HepG2 (cell line): ENCODE measurements around the gene EIF6. TPM values are rescaled to one million over a fixed set of nuclear protein-coding genes. Genes with fewer than 3 reads are reported as not detected.

Experiments used
- MED1 ChIP-seq: sonication (generic); formaldehyde crosslinking; IDR thresholded peaks from 2 replicates; pipeline ENCODE4 v1.4.0; 2020; ENCODE audit warnings: missing genetic modification reagents
- RXRB ChIP-seq: IDR thresholded peaks from 2 replicates; pipeline ENCODE4 v1.6.1; 2016; ENCODE audit warnings: borderline replicate concordance, missing genetic modification reagents, missing compliant biosample characterization
- SMARCE1 ChIP-seq: fragments of 450-650 bp; IDR thresholded peaks from 2 replicates; pipeline ENCODE4 v1.6.1; 2017; ENCODE audit warnings: borderline replicate concordance
- TCF7L2 ChIP-seq: IDR thresholded peaks from 2 replicates; pipeline ENCODE4 v1.6.1; 2011; ENCODE audit warnings: mild to moderate bottlenecking, low read depth, low read length, moderate library complexity
- ZNF451 ChIP-seq: sonication (generic); formaldehyde crosslinking; IDR thresholded peaks from 2 replicates; pipeline ENCODE4 v1.5.0; 2020; ENCODE audit warnings: mild to moderate bottlenecking, missing genetic modification reagents
- ZNF547 ChIP-seq: sonication (generic); formaldehyde crosslinking; IDR thresholded peaks from 2 replicates; pipeline ENCODE4 v1.5.1; 2020; ENCODE audit warnings: mild to moderate bottlenecking, missing genetic modification reagents
- ZNF557 ChIP-seq: sonication (generic); formaldehyde crosslinking; IDR thresholded peaks from 2 replicates; pipeline ENCODE4 v1.4.0; 2020; ENCODE audit warnings: missing genetic modification reagents
- ZNF776 ChIP-seq: sonication (generic); formaldehyde crosslinking; IDR thresholded peaks from 2 replicates; pipeline ENCODE4 v1.4.0; 2020; ENCODE audit warnings: mild to moderate bottlenecking, missing genetic modification reagents
- polyA plus RNA-seq, 8 experiments: library from polyadenylated mRNA; depleted of rRNA in 3 of 8; stranded (reverse) in 7 of 8; unstranded in 1 of 8; fragments of >200 nt; fragmentation: Illumina TruSeq in 4 of 8; extraction: Trizol in 4 of 8; gene quantifications; 2 replicates each; pipeline versions ENCODE4 v1.2.1 to v1.2.3, GENCODE V29; 2011 to 2016; ENCODE audit warnings: low read depth in 4 of 8, missing spikeins in 1 of 8, mixed read lengths in 1 of 8; ENCODE audit not compliant: insufficient read depth in 1 of 8
- total RNA-seq, 5 experiments: library from RNA; depleted of rRNA; stranded (reverse); fragments of >200 nt; fragmentation: Illumina TruSeq; extraction: Trizol; gene quantifications; 2 replicates each; pipeline ENCODE4 v1.2.3, GENCODE V29; 2016; ENCODE audit warnings: low read depth in 1 of 5
- TF ChIP-seq, protein P1 (sequence below): sonication (generic); formaldehyde crosslinking; IDR thresholded peaks from 2 replicates; pipeline ENCODE4 v1.5.0; 2020; ENCODE audit warnings: mild to moderate bottlenecking, missing genetic modification reagents, borderline replicate concordance
- TF ChIP-seq, protein P2 (sequence below): sonication (generic); formaldehyde crosslinking; IDR thresholded peaks from 2 replicates; pipeline ENCODE4 v1.5.1; 2020; ENCODE audit warnings: mild to moderate bottlenecking, missing genetic modification reagents
- TF ChIP-seq, protein P3 (sequence below): IDR thresholded peaks from 2 replicates; pipeline ENCODE4 v1.6.1; 2016; ENCODE audit warnings: mild to moderate bottlenecking
- TF ChIP-seq, protein P4 (sequence below): sonication (generic); formaldehyde crosslinking; IDR thresholded peaks from 2 replicates; pipeline ENCODE4 v1.5.1; 2020; ENCODE audit warnings: missing genetic modification reagents, mild to moderate bottlenecking, borderline replicate concordance
- TF ChIP-seq, protein P5 (sequence below): sonication (generic); formaldehyde crosslinking; IDR thresholded peaks from 2 replicates; pipeline ENCODE4 v1.5.0; 2020; ENCODE audit warnings: missing genetic modification reagents
- TF ChIP-seq, protein P6 (sequence below): sonication (generic); formaldehyde crosslinking; IDR thresholded peaks from 2 replicates; pipeline ENCODE4 v1.4.0; 2020; ENCODE audit warnings: missing genetic modification reagents, mild to moderate bottlenecking, borderline replicate concordance

EIF6 gene
- total and polyA plus RNA-seq, 2 of the 13 experiments (the other 11 are each of a cell fraction or from before 2014, with no cell fraction given), result 462 to 466 TPM

DNA sequence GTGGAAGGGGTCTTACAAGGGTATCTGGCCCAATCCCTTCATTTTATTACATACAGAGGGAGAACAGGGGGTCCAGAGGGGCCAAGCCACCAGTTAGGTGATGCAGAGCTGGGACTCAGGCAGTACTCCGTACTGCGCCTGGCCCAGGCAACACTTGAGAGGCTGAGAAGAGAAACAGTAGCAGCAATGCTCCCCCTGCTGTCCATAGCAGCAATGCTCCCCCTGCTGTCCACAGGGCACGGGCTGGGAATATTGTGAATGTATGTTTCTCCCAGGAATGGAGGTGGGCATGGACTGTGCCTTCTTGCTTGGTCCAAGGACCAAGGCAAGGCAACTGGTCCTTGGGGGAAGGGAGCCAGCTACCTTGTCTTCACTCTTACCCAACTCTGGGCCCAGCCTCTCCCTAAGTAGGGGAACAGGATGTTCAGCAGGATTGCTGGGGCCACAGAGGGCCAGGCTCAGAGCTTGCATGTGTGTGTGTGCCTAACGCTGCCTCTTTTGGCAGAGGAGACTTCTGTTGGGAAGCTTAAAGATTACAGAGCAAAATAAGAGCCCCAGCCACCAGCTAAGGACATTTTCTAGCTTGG is 22.5 kb upstream of the EIF6 start (continued):
- TF ChIP-seq, protein P1, sequence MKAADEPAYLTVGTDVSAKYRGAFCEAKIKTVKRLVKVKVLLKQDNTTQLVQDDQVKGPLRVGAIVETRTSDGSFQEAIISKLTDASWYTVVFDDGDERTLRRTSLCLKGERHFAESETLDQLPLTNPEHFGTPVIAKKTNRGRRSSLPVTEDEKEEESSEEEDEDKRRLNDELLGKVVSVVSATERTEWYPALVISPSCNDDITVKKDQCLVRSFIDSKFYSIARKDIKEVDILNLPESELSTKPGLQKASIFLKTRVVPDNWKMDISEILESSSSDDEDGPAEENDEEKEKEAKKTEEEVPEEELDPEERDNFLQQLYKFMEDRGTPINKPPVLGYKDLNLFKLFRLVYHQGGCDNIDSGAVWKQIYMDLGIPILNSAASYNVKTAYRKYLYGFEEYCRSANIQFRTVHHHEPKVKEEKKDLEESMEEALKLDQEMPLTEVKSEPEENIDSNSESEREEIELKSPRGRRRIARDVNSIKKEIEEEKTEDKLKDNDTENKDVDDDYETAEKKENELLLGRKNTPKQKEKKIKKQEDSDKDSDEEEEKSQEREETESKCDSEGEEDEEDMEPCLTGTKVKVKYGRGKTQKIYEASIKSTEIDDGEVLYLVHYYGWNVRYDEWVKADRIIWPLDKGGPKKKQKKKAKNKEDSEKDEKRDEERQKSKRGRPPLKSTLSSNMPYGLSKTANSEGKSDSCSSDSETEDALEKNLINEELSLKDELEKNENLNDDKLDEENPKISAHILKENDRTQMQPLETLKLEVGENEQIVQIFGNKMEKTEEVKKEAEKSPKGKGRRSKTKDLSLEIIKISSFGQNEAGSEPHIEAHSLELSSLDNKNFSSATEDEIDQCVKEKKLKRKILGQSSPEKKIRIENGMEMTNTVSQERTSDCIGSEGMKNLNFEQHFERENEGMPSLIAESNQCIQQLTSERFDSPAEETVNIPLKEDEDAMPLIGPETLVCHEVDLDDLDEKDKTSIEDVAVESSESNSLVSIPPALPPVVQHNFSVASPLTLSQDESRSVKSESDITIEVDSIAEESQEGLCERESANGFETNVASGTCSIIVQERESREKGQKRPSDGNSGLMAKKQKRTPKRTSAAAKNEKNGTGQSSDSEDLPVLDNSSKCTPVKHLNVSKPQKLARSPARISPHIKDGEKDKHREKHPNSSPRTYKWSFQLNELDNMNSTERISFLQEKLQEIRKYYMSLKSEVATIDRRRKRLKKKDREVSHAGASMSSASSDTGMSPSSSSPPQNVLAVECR, result peak; percentile 67; the same call in 1 of the 2 replicates
- TF ChIP-seq ZNF547 (0 out of 2 replicates have a peak, but pooled peaks have one; percentile 35), MED1 (no peak), ZNF557 (CRISPR knock-in tag) (no peak), ZNF451 (CRISPR knock-in tag) (no peak), ZNF776 (0 out of 2 replicates have a peak, but pooled peaks have one; percentile 51), RXRB (CRISPR knock-in tag) (0 out of 2 replicates have a peak, but pooled peaks have one; percentile 13), TCF7L2 (no peak), SMARCE1 (no peak)
- TF ChIP-seq, protein P2, sequence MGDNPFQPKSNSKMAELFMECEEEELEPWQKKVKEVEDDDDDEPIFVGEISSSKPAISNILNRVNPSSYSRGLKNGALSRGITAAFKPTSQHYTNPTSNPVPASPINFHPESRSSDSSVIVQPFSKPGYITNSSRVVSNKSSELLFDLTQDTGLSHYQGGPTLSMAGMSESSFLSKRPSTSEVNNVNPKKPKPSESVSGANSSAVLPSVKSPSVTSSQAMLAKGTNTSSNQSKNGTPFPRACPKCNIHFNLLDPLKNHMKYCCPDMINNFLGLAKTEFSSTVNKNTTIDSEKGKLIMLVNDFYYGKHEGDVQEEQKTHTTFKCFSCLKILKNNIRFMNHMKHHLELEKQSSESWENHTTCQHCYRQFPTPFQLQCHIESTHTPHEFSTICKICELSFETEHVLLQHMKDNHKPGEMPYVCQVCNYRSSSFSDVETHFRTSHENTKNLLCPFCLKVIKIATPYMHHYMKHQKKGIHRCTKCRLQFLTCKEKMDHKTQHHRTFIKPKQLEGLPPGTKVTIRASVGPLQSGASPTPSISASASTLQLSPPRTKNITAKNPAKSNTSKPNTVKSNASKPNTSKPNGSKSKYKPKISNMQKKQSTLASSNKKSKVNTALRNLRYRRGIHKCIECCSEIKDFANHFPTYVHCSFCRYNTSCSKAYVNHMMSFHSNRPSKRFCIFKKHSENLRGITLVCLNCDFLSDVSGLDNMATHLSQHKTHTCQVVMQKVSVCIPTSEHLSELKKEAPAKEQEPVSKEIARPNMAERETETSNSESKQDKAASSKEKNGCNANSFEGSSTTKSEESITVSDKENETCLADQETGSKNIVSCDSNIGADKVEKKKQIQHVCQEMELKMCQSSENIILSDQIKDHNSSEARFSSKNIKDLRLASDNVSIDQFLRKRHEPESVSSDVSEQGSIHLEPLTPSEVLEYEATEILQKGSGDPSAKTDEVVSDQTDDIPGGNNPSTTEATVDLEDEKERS (CRISPR knock-in tag), result no peak
- TF ChIP-seq, protein P3, sequence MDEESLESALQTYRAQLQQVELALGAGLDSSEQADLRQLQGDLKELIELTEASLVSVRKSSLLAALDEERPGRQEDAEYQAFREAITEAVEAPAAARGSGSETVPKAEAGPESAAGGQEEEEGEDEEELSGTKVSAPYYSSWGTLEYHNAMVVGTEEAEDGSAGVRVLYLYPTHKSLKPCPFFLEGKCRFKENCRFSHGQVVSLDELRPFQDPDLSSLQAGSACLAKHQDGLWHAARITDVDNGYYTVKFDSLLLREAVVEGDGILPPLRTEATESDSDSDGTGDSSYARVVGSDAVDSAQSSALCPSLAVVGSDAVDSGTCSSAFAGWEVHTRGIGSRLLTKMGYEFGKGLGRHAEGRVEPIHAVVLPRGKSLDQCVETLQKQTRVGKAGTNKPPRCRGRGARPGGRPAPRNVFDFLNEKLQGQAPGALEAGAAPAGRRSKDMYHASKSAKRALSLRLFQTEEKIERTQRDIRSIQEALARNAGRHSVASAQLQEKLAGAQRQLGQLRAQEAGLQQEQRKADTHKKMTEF, result peak; percentile 61; the same call in 1 of the 2 replicates
- TF ChIP-seq, protein P4, sequence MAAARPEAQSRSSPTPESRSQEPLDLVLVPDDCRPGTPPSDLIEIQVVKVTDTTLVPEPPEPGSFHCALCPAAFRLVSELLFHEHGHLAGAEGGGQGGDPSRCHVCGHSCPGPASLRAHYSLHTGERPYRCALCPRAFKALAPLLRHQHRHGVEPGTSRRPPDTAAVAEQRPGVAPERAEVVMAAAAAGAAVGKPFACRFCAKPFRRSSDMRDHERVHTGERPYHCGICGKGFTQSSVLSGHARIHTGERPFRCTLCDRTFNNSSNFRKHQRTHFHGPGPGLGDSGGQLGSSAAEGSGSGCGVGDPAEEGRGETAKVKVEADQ, result 0 out of 2 replicates have a peak, but pooled peaks have one; percentile 46
- TF ChIP-seq, protein P5, sequence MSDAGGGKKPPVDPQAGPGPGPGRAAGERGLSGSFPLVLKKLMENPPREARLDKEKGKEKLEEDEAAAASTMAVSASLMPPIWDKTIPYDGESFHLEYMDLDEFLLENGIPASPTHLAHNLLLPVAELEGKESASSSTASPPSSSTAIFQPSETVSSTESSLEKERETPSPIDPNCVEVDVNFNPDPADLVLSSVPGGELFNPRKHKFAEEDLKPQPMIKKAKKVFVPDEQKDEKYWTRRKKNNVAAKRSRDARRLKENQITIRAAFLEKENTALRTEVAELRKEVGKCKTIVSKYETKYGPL (CRISPR knock-in tag), result no peak
- TF ChIP-seq, protein P6, sequence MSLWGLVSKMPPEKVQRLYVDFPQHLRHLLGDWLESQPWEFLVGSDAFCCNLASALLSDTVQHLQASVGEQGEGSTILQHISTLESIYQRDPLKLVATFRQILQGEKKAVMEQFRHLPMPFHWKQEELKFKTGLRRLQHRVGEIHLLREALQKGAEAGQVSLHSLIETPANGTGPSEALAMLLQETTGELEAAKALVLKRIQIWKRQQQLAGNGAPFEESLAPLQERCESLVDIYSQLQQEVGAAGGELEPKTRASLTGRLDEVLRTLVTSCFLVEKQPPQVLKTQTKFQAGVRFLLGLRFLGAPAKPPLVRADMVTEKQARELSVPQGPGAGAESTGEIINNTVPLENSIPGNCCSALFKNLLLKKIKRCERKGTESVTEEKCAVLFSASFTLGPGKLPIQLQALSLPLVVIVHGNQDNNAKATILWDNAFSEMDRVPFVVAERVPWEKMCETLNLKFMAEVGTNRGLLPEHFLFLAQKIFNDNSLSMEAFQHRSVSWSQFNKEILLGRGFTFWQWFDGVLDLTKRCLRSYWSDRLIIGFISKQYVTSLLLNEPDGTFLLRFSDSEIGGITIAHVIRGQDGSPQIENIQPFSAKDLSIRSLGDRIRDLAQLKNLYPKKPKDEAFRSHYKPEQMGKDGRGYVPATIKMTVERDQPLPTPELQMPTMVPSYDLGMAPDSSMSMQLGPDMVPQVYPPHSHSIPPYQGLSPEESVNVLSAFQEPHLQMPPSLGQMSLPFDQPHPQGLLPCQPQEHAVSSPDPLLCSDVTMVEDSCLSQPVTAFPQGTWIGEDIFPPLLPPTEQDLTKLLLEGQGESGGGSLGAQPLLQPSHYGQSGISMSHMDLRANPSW (CRISPR knock-in tag), result no peak
